Transverse colon (tissue), 4 donors: ENCODE results near the gene SHROOM3. TPM values are rescaled to one million over a fixed set of nuclear protein-coding genes. Genes with fewer than 3 reads are reported as not detected.
A peak's percentile ranks its signal among the peaks of the same experiment; 100 is the strongest.

Experiments
- DNase-seq: peaks from one replicate; pipeline ENCODE4 v3.0.0-alpha.2; 2019
- H3K27ac ChIP-seq, 4 donors: fragments of 200-600 bp; sonication (generic); 2 replicates each; pipeline ENCODE4 v1.5.1; 2016 to 2018; ENCODE audit warnings: inconsistent platforms in 4 of 4
- H3K27me3 ChIP-seq: fragments of 200-600 bp; sonication (generic); 2 replicates; pipeline ENCODE4 v1.5.1; 2017; ENCODE audit warnings: inconsistent platforms
- H3K36me3 ChIP-seq, 4 donors: fragments of 200-600 bp; sonication (generic); 2 replicates each; pipeline ENCODE4 v1.5.1; 2017 to 2019; ENCODE audit warnings: inconsistent platforms in 4 of 4
- H3K4me1 ChIP-seq, 4 donors: fragments of 200-600 bp; sonication (generic); 2 replicates each; pipeline ENCODE4 v1.5.1; 2017 to 2020; ENCODE audit warnings: inconsistent platforms in 4 of 4
- H3K4me3 ChIP-seq, 4 donors: fragments of 200-600 bp; sonication (generic); 1 replicate in 1 of 4; 2 replicates in 3 of 4; pipeline versions ENCODE4 v1.5.1 to v1.6.1; 2017 to 2019; ENCODE audit warnings: inconsistent platforms in 4 of 4
- H3K9me3 ChIP-seq, 2 donors: fragments of 200-600 bp; sonication (generic); 2 replicates each; pipeline ENCODE4 v1.5.1; 2017 to 2019; ENCODE audit warnings: inconsistent platforms in 2 of 2
- EP300 ChIP-seq: sonication (generic); formaldehyde crosslinking; IDR thresholded peaks from one replicate; pipeline ENCODE4 v1.6.1; 2017; ENCODE audit warnings: antibody characterized with exemption, low read depth
- POLR2A ChIP-seq: fragments of 450-650 bp; IDR thresholded peaks from one replicate; pipeline ENCODE4 v1.6.1; 2016; ENCODE audit warnings: antibody characterized with exemption, mild to moderate bottlenecking, moderate library complexity
- POLR2AphosphoS5 ChIP-seq, 3 donors: sonication (generic); formaldehyde crosslinking; IDR thresholded peaks; one replicate each; pipeline ENCODE4 v1.6.1; 2016; ENCODE audit warnings: antibody characterized with exemption in 3 of 3
- WGBS, 2 donors: methylation state at CpG; one replicate each; pipeline ENCODE4 v1.1.5; 2018; ENCODE audit warnings: low coverage in 1 of 2; 5-methylcytosine and 5-hydroxymethylcytosine counted together
- in situ Hi-C, 4 donors: fragments of 200-750 bp; cut with MboI; loops; one replicate each; pipeline versions ENCODE4 v1.15.0 to v1.15.1; 2017; ENCODE audit warnings: low sequenced_read_pairs in 3 of 4, low pct_ligation_motif_present in 1 of 4, low pct_unique_long_range_greater_than_20kb in 1 of 4
- intact Hi-C: fragments of 100-400 bp; cut with DNase I; formaldehyde crosslinking; loops from one replicate; pipeline ENCODE4 v1.15.1; 2023; ENCODE audit warnings: low total_unique reads
- total RNA-seq, 4 donors: library from RNA; depleted of rRNA; stranded (reverse); fragments of >200 nt; gene quantifications; one replicate each; pipeline ENCODE4 v1.1.0, GENCODE V29; 2016
- TF ChIP-seq, protein P1 (sequence below), 5 experiments: fragments of 200-600 bp in 3 of 5; fragments of 450-650 bp in 2 of 5; sonication (generic) in 3 of 5; IDR thresholded peaks; 1 replicate in 2 of 5; 2 replicates in 3 of 5; pipeline ENCODE4 v1.5.1; 2016 to 2017; ENCODE audit warnings: antibody characterized with exemption in 5 of 5, inconsistent platforms in 3 of 5, mild to moderate bottlenecking in 2 of 5, moderate library complexity in 1 of 5

Gene SHROOM3
- total RNA-seq, 4 donors from 2014 or later = 182 to 456 (median 437) TPM

DNA sequence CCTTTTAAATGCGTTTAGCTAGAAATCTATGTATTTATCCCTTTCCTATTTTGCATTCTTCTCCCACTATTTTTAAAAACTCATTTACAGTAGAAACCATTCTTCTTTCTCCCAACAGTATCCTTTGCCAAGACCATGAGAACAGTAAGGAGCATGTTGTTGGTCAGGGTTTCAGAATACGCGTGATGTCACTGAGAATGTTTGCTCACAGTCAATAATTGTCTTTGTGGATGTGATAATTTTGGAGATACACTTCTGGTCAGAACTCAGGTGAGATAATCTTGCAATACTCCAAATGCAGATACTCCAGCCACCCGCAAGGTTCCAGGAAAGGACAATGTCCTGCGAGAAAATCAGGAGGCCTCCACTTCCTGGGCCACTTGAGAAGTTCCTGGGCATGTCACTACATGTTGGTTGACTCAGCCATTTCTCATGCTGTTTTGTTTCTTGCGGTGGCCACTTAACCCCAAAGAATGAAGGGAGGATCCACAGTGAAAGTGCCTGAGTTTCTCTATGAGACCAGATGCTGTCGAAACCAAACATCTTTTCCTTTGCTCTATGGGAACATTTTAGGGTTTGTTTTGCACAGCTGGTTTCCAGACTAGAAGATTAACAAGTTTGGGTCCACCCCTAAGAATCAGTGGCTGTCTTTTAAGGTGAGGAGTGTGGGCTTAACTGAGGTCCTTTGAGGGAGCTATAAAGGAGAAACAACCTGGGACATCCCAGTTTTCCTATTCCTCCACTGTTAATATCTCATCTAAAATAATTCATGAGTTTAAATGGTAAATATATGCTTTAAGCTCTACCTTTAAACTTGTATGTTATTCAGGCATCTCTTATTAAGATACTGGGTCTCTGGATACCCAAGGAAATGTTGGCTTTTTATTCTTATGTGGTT lies 346.9 kb downstream of the SHROOM3 start:
- 70 to 76% methylated on average over 5 to 7 of the region's 7 CpGs for WGBS, 2 donors
- no peak for DNase-seq
- intact Hi-C loops = no loop called here
- in situ Hi-C loops = no loop called here
- Histone ChIP-seq H3K27me3 (no peaks in the 10 kb centered on the region), H3K4me1 (peaks cover 0 to 5% (median 0%) of the 10 kb centered on the region in 4 donors), H3K4me3 (no peak overlapping the region), H3K27ac (peak overlapping the region in 1 of 4 donors; percentile 5), H3K36me3 (peaks cover 0 to 19% (median 2%) of the 10 kb centered on the region in 4 donors), H3K9me3 (no peaks in the 10 kb centered on the region)
- no peak for TF ChIP-seq EP300

DNA sequence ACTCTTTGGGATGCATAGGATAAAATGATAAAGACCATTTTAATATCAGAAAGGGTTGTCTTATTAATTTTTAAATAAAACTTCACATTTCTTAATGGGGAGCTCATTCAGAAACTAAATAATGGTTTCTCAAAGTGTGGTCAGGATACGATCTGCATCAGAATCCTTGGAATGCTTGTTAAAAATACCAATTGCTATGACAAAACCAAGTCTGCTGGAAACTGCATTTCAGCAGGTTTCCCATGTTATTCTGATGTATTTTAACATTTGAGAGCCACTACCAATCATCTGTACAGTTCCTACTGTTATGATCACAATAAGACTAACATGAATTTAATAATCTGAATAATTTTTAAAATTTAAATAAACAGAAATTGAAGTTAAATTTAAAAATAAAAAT lies 347.8 kb downstream of the SHROOM3 start:
- no peak for DNase-seq
- intact Hi-C loops = no loop called here
- in situ Hi-C loops = no loop called here

GRCh38 chr4:76783836-76784235 lies 348.8 kb downstream of the SHROOM3 start:
- Histone ChIP-seq H3K4me3 (no peak overlapping the region), H3K4me1 (peaks cover 0 to 5% (median 0%) of the 10 kb centered on the region in 4 donors), H3K36me3 (peaks cover 0 to 13% (median 2%) of the 10 kb centered on the region in 4 donors), H3K9me3 (no peaks in the 10 kb centered on the region), H3K27ac (no peak overlapping the region), H3K27me3 (no peaks in the 10 kb centered on the region)
- no peak for DNase-seq
- WGBS, 2 donors = 80 to 83% methylated on average over 2 to 4 of the region's 4 CpGs
- in situ Hi-C loops = no loop called here
- intact Hi-C loops = no loop called here
- TF ChIP-seq, protein P1, sequence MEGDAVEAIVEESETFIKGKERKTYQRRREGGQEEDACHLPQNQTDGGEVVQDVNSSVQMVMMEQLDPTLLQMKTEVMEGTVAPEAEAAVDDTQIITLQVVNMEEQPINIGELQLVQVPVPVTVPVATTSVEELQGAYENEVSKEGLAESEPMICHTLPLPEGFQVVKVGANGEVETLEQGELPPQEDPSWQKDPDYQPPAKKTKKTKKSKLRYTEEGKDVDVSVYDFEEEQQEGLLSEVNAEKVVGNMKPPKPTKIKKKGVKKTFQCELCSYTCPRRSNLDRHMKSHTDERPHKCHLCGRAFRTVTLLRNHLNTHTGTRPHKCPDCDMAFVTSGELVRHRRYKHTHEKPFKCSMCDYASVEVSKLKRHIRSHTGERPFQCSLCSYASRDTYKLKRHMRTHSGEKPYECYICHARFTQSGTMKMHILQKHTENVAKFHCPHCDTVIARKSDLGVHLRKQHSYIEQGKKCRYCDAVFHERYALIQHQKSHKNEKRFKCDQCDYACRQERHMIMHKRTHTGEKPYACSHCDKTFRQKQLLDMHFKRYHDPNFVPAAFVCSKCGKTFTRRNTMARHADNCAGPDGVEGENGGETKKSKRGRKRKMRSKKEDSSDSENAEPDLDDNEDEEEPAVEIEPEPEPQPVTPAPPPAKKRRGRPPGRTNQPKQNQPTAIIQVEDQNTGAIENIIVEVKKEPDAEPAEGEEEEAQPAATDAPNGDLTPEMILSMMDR (IDR thresholded peaks at IDR 0.05) = no peak
- TF ChIP-seq POLR2AphosphoS5 (IDR thresholded peaks at IDR 0.05) (peak in 1 of 3 donors; percentile 3), POLR2A (no peak)

More for the DNA sequence above, 347.8 kb downstream of the SHROOM3 start:
- H3K9me3 ChIP-seq = no peaks in the 10 kb centered on the region
- no peak overlapping the region for H3K27ac ChIP-seq
- no peak for TF ChIP-seq POLR2AphosphoS5 (IDR thresholded peaks at IDR 0.05)
- TF ChIP-seq, protein P1 (IDR thresholded peaks at IDR 0.05) = no peak
- no peak for TF ChIP-seq EP300
- no peak for TF ChIP-seq POLR2A
- 58 to 67% methylated on average over 1 of the region's 1 CpG for WGBS, 2 donors
- H3K36me3 ChIP-seq = peaks cover 0 to 14% (median 2%) of the 10 kb centered on the region in 4 donors
- H3K27me3 ChIP-seq = no peaks in the 10 kb centered on the region
- no peak overlapping the region for H3K4me3 ChIP-seq
- peaks cover 0 to 5% (median 0%) of the 10 kb centered on the region in 4 donors for H3K4me1 ChIP-seq

DNA sequence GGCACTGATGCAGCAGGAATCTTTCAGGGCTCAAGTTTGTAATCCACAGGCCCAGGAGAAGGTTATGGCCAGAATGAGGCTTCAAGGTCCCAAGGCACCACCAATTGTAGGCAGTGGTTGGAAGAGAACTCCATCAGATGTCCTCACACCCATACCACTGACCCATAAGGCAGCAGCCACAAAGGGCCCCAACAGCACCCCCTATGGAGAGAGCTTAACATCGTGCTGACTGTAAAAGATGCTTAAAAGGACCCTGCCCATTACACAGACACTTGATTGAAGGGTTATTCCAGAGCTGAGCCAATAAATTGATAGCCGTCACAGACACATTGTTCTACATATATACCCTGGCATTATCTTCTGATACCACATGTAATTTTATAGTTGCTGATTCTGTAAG lies 349.2 kb downstream of the SHROOM3 start:
- WGBS, 2 donors = 74 to 80% methylated on average over 1 to 2 of the region's 2 CpGs
- no peak for DNase-seq

More for the DNA sequence above, 349.2 kb downstream of the SHROOM3 start:
- Histone ChIP-seq H3K4me1 (peaks cover 0 to 5% (median 0%) of the 10 kb centered on the region in 4 donors), H3K27me3 (no peaks in the 10 kb centered on the region), H3K9me3 (no peaks in the 10 kb centered on the region), H3K4me3 (no peak overlapping the region), H3K27ac (no peak overlapping the region), H3K36me3 (peaks cover 0 to 9% (median 2%) of the 10 kb centered on the region in 4 donors)
- intact Hi-C loops = no loop called here
- no peak for TF ChIP-seq POLR2A
- no peak for TF ChIP-seq EP300
- no peak for TF ChIP-seq POLR2AphosphoS5 (IDR thresholded peaks at IDR 0.05)
- TF ChIP-seq, protein P1 (IDR thresholded peaks at IDR 0.05) = peak in 2 of 5 experiments; percentile 9 to 13
- in situ Hi-C loops = no loop called here
